Vagina (tissue), 2 donors: ENCODE results near the gene NAA38. TPM values are rescaled to one million over a fixed set of nuclear protein-coding genes. Genes with fewer than 3 reads are reported as not detected.
A peak's percentile ranks its signal among the peaks of the same experiment; 100 is the strongest.

Experiments used
- DNase-seq, 2 donors: peaks; one replicate each; pipeline ENCODE4 v3.0.0-alpha.2; 2017; ENCODE audit errors: extremely low spot score in 2 of 2
- H3K27ac ChIP-seq: fragments of 200-600 bp; sonication (generic); one replicate; pipeline ENCODE4 v1.5.1; 2019
- H3K27me3 ChIP-seq: fragments of 200-600 bp; sonication (generic); one replicate; pipeline ENCODE4 v1.5.1; 2019
- H3K36me3 ChIP-seq, 2 donors: fragments of 200-600 bp; sonication (generic); one replicate each; pipeline ENCODE4 v1.5.1; 2017 to 2019
- H3K4me1 ChIP-seq: fragments of 200-600 bp; sonication (generic); one replicate; pipeline ENCODE4 v1.5.1; 2019
- H3K4me3 ChIP-seq, 2 donors: fragments of 200-600 bp; sonication (generic); 1 replicate in 1 of 2; 2 replicates in 1 of 2; pipeline ENCODE4 v1.5.1; 2016 to 2019
- H3K9me3 ChIP-seq: fragments of 200-600 bp; sonication (generic); one replicate; pipeline ENCODE4 v1.5.1; 2019
- POLR2A ChIP-seq, 2 donors: fragments of 450-650 bp; IDR thresholded peaks; one replicate each; pipeline ENCODE4 v1.6.1; 2017; ENCODE audit warnings: antibody characterized with exemption in 2 of 2, mild to moderate bottlenecking in 2 of 2, moderate library complexity in 2 of 2
- POLR2AphosphoS5 ChIP-seq, 2 donors: sonication (generic); formaldehyde crosslinking; IDR thresholded peaks; one replicate each; pipeline ENCODE4 v1.9.0; 2017; ENCODE audit warnings: antibody characterized with exemption in 2 of 2, mild to moderate bottlenecking in 2 of 2, low read depth in 1 of 2; ENCODE audit not compliant: insufficient read depth in 1 of 2
- intact Hi-C: fragments of 100-400 bp; cut with DNase I; formaldehyde crosslinking; loops from one replicate; pipeline ENCODE4 v1.15.1; 2023
- total RNA-seq: library from RNA; depleted of rRNA; stranded (reverse); fragments of >200 nt; gene quantifications from one replicate; pipeline ENCODE4 v1.2.3, GENCODE V29; 2016
- TF ChIP-seq, protein P1 (sequence below), 3 experiments: fragments of 450-650 bp in 2 of 3; fragments of 200-600 bp in 1 of 3; sonication (generic) in 1 of 3; IDR thresholded peaks; one replicate each; pipeline ENCODE4 v1.5.1; 2017 to 2019; ENCODE audit warnings: antibody characterized with exemption in 3 of 3, mild to moderate bottlenecking in 2 of 3, moderate library complexity in 2 of 3

The NAA38 gene
- total RNA-seq, 1 donor from 2014 or later, result 83.5 TPM

DNA sequence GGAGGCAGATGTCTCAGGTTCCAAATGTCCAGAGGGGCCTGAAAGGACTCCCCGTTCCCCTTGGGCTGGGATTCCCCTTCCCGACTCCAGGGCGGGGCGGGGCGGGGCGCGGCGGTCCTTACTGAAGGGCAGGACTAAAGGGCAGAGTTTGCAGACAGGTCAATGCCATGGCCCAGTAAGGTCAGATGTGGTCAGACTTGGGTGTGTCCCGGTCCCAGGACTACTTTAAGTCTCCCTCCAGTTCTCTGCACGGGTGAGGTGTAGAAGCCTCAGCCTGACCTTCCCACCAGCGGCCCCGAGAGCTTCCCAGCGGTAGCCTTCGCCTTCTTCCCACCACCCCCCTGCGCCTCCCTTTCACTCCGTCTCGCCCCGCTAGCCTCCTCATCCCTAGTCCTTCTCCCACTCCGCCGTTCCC is 22.8 kb downstream of the NAA38 start:
- H3K4me1 ChIP-seq, result peaks cover 40% of the 10 kb centered on the region
- intact Hi-C loops, result no loop called here

DNA sequence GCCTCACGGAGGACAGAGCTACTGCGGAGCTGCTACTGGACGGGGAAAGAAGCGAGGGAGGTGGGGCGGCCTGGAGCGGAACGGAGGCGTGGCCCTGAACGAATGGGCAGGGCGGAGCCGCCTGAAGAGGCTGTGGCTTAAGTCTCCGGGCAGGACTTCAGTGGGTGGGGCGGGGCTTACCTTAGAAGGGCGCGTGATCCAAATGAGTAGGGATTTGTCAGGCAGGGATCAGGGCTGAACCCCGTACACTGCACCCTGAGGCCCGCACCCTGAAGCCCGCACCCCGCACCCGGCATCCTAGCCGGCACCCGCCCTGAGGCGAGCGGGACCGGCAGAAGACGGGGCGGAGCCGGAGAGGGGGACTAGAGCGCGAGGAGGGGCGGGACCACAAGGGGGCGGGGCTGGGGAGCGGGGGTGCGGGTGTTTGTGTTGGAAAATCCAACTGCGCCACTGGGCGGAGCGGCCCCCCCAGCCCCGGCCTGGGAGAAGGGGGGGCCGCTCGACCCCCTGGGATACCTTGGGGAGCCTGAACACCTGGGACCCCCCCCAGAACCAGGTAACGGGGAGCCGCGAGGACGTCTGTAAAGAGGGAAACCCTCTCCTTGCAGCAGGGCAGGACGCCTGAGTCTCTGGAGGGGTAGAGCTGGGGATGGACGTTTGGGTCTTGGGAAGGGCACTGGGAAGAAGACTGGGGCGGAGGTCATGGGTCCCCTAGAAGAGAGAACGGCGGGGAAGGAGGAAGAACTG is 23.4 kb downstream of the NAA38 start, which contains the start of gene KDM6B:
KDM6B (plus strand) TSS at position 423 of the 747 bp plus-strand sequence. CDS start 11,338 bp downstream, outside the sequence.
- Histone ChIP-seq H3K27ac (peak within 1 kb of the TSS; percentile 99), H3K4me1 (peaks cover 34% of the 10 kb centered on the region), H3K4me3 (peak within 1 kb of the TSS; percentile 70 to 95), H3K36me3 (no peaks in the 10 kb centered on the region), H3K27me3 (no peaks in the 10 kb centered on the region), H3K9me3 (no peaks in the 10 kb centered on the region)
- TF ChIP-seq POLR2AphosphoS5 (IDR thresholded peaks at IDR 0.05; ENCODE audit: insufficient read depth in 1 of 2, low read depth in 1 of 2) (peak; percentile 81 to 82), POLR2A (IDR thresholded peaks at IDR 0.05) (peak in 1 of 2 donors; percentile 53)
- TF ChIP-seq, protein P1, sequence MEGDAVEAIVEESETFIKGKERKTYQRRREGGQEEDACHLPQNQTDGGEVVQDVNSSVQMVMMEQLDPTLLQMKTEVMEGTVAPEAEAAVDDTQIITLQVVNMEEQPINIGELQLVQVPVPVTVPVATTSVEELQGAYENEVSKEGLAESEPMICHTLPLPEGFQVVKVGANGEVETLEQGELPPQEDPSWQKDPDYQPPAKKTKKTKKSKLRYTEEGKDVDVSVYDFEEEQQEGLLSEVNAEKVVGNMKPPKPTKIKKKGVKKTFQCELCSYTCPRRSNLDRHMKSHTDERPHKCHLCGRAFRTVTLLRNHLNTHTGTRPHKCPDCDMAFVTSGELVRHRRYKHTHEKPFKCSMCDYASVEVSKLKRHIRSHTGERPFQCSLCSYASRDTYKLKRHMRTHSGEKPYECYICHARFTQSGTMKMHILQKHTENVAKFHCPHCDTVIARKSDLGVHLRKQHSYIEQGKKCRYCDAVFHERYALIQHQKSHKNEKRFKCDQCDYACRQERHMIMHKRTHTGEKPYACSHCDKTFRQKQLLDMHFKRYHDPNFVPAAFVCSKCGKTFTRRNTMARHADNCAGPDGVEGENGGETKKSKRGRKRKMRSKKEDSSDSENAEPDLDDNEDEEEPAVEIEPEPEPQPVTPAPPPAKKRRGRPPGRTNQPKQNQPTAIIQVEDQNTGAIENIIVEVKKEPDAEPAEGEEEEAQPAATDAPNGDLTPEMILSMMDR (IDR thresholded peaks at IDR 0.05), result no peak
- DNase-seq, result peak in 1 of 2 donors; percentile 97
- intact Hi-C loops, result no loop called here

More for the DNA sequence above, 22.8 kb downstream of the NAA38 start:
- TF ChIP-seq POLR2A (IDR thresholded peaks at IDR 0.05) (no peak), POLR2AphosphoS5 (IDR thresholded peaks at IDR 0.05; ENCODE audit: insufficient read depth in 1 of 2, low read depth in 1 of 2) (no peak)
- TF ChIP-seq, protein P1 (IDR thresholded peaks at IDR 0.05), result no peak
- H3K27ac ChIP-seq, result peak overlapping the region; percentile 99
- DNase-seq, result peak in 1 of 2 donors; percentile 92
- H3K9me3 ChIP-seq, result no peaks in the 10 kb centered on the region
- H3K4me3 ChIP-seq, result peak overlapping the region; percentile 70 to 95
- no peaks in the 10 kb centered on the region for H3K36me3 ChIP-seq
- no peaks in the 10 kb centered on the region for H3K27me3 ChIP-seq

GRCh38 chr17:7833011-7833794 is 24.2 kb downstream of the NAA38 start:
- intact Hi-C loops, result no loop called here
- TF ChIP-seq POLR2AphosphoS5 (IDR thresholded peaks at IDR 0.05; ENCODE audit: insufficient read depth in 1 of 2, low read depth in 1 of 2) (no peak), POLR2A (IDR thresholded peaks at IDR 0.05) (no peak)
- TF ChIP-seq, protein P1 (IDR thresholded peaks at IDR 0.05), result no peak
- H3K9me3 ChIP-seq, result no peaks in the 10 kb centered on the region
- no peaks in the 10 kb centered on the region for H3K27me3 ChIP-seq
- DNase-seq, result peak in 1 of 2 donors; percentile 90
- no peaks in the 10 kb centered on the region for H3K36me3 ChIP-seq
- peak overlapping the region; percentile 70 to 95 for H3K4me3 ChIP-seq
- peak overlapping the region; percentile 99 for H3K27ac ChIP-seq
- H3K4me1 ChIP-seq, result peaks cover 26% of the 10 kb centered on the region

DNA sequence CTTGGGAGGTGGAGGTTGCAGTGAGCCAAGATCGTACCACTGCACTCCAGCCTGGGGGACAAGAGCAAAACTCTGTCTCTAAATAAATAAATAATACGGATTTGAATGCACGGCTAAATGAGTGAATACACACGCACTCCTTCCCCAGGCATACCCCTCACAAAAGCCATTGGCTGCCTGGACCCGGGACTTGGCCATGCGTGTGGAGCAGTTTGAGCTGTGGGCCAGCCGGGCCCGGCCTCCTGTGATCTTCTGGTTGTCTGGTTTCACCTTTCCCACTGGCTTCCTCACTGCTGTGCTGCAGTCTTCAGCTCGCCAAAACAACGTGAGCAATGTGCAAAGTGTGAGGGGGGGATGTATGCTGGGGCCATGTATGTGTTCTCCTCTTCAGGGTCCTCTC is 24.9 kb downstream of the NAA38 start:
- Histone ChIP-seq H3K4me1 (peaks cover 19% of the 10 kb centered on the region), H3K9me3 (no peaks in the 10 kb centered on the region), H3K27me3 (no peaks in the 10 kb centered on the region), H3K27ac (no peak overlapping the region), H3K4me3 (no peak overlapping the region), H3K36me3 (no peaks in the 10 kb centered on the region)
- TF ChIP-seq POLR2AphosphoS5 (IDR thresholded peaks at IDR 0.05; ENCODE audit: insufficient read depth in 1 of 2, low read depth in 1 of 2) (no peak), POLR2A (IDR thresholded peaks at IDR 0.05) (no peak)
- TF ChIP-seq, protein P1 (IDR thresholded peaks at IDR 0.05), result no peak
- intact Hi-C loops, result no loop called here
- no peak for DNase-seq
